K562 treated with DMSO at 1 percent for 4 hours (cell line): ENCODE data around the gene HCRT. TPM values are rescaled to one million over a fixed set of nuclear protein-coding genes. Genes with fewer than 3 reads are reported as not detected.

Experiments used
- total RNA-seq: library from RNA; unstranded; fragments of 300-600 nt; gene quantifications from 2 replicates; pipeline ENCODE4 v1.2.3, GENCODE V29; 2022; ENCODE audit not compliant: insufficient read depth

The HCRT gene, protein sequence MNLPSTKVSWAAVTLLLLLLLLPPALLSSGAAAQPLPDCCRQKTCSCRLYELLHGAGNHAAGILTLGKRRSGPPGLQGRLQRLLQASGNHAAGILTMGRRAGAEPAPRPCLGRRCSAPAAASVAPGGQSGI
- total RNA-seq: not detected in 2 replicates

DNA sequence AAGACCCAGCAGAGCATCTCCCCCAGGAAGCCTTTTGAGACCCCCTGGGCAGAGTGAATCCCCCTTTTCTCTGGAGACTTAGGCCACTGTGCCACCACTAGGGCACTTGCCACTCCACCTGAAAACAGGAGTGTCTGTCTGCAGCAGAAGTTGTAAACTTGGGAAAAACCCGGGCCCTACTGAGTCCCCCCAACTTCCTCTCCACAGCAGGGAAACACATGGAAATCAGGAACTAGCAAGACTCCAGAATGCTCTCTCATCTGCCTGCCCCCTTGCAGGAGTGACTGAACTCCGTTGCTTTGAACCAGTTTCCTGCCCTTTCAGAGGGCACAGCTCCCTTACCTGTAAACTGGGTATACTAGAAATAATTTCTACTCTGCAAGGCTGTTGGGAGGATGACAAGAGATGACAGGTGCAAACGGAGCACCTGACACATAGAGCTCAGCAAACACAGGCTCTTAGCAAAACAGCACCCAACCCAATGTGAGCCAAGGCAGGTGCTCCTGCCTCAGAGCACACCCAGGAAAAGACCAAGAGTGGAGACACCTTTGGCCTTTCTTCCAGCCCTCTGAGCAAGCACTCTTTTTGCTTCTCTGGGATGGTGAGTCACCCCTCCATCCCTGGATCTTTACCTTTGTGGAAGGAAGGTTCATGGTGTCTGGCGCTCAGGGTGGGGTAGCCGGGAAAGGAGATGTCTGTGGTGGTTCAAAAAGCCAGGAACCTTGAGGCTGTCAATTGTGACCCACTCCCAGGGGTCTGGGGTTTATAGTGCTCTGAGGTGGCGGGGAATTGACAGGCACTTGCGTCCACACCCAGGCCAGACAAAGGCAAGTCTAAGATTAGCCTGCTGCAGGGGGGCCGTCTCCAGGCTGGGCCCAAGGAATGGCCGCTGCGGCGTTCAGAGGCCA lies at the start of gene HCRT:
Gene HCRT, minus strand, starts transcription at position 740 of the 908 bp plus-strand sequence. Its CDS starts 87 bp downstream, at position 653.

DNA sequence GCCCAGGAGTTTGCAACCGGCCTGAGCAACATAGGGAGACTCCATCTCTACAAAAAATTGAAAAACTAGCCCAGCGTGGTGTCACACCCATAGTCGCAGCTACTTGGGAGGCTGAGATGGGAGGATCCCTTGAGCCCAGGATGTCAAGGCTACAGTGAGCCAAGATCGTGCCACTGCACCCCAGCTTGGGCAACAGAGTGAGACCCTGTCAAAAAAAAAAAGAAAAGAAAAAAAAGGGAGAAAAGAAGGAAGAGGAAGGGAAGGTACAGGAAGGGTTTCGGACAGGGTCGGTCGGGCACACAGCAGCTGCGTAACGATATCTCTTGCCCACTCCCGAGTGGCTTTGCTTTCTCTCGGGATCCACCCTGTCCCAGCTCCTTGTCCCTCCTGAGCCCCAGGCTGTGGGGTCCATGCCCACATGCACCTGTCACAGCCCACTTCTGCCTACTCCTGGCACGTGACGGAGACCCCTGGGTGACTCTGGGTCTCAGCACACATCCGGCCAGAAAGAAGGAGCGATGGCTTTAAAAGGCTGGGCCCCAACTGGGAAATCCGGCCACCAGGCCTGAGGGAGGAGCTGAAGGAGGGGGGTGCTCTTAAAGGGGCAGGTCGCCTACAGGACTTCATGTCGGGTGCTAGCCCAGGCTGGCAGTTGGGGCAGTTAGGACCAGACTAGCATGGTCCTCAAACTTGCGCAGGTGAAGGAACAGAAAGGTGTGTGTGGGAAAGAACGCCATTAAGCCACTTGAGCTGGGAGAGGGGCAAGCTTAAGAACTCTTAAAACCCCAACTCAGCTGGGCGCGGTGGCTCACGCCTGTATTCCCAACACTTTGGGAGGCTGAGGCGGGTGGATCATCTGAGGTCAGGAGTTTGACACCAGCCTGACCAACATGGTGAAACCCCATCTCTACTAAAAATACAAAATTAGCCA lies 9.0 kb upstream of the HCRT start, which contains the start of gene GHDC:
Gene GHDC, minus strand, starts transcription at position 526 of the 931 bp plus-strand sequence. CDS start 913 bp downstream, outside the sequence.

DNA sequence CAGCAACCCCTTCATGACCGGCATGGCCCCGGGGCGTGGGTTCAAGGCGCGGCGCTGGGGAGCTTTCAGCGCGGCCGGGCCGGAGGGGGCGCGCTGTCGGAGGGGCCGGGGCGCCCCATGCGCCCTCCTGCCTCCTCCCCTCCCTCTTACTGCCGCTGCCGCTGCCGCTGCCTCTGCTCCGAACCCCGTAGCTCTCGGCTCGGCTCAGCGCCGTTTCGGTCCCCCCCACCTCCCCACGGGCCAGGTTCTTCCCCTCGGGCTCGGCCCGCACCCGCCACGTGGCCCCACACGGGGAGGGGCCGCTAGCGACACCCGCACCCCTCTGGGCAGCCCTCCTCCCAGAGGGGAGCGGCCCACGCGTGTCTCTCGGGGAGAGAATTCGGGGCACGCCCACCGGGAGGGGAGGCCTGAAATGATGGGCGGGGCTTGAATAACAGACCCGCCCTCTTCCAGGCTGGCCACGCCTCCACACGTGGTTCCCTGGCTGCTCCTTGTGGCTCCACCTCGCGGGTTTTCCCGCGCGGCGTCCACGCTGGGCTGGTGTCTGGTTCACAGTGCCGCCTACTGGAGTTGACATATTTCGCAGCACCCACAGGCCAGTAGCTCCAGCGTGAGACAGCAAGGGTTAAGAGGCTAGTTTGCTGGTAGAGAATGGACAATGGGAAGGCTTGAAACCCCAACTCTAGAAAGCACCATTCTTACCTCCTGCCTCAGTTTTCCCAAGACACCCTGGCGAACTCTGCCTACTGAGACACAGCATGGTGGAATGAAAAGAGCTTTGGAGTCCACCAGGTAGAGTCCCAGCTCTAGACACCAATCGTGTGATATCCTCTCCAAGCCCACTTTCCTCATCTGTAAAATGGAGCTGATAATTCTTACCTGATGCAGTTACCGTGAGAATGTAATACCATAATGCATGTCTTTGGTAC lies 4.1 kb downstream of the HCRT start, which contains the start of gene KCNH4:
Gene KCNH4, minus strand, starts transcription at position 221 of the 929 bp plus-strand sequence. Its CDS starts 197 bp downstream, at position 24.

Other genes with a start within 250 kb of the HCRT start
- gene CNP, start 218.7 kb downstream of the HCRT start, total RNA-seq: 29.4 and 34.0 TPM in 2 replicates
- gene DNAJC7, start 168.0 kb downstream of the HCRT start, total RNA-seq: 98.6 and 99.6 TPM in 2 replicates
- gene NKIRAS2, start 165.4 kb downstream of the HCRT start, total RNA-seq: 91.8 and 106 TPM in 2 replicates
- gene C17orf113, start 134.9 kb downstream of the HCRT start, total RNA-seq: 1.1 and 1.4 TPM in 2 replicates
- 0.94 and 2.1 TPM in 2 replicates for gene ZNF385C, start 87.0 kb downstream of the HCRT start, total RNA-seq
- 6.7 and 6.9 TPM in 2 replicates for gene DHX58, start 72.7 kb downstream of the HCRT start, total RNA-seq
- gene KAT2A, start 64.1 kb downstream of the HCRT start, total RNA-seq: 24.1 and 42.8 TPM in 2 replicates
- gene HSPB9, start 62.6 kb downstream of the HCRT start, total RNA-seq: 0.98 TPM in 1 of 2 replicates, not detected in the other
- 137 and 153 TPM in 2 replicates for gene RAB5C, start 30.5 kb downstream of the HCRT start, total RNA-seq
- 0.30 and 0.32 TPM in 2 replicates for gene KCNH4, start 4.3 kb downstream of the HCRT start, total RNA-seq
- gene GHDC, start 9.0 kb upstream of the HCRT start, total RNA-seq: 21.9 and 25.3 TPM in 2 replicates
- gene STAT5B, start 90.9 kb upstream of the HCRT start, total RNA-seq: 66.4 and 69.2 TPM in 2 replicates
- gene STAT5A, start 103.0 kb upstream of the HCRT start, total RNA-seq: 95.5 and 97.4 TPM in 2 replicates
- 75.1 and 79.1 TPM in 2 replicates for gene STAT3, start 203.0 kb upstream of the HCRT start, total RNA-seq
- gene CAVIN1, start 237.8 kb upstream of the HCRT start, total RNA-seq: 71.3 and 82.9 TPM in 2 replicates